ENCODE data around the gene DNAJC15.

DNAJC15 gene

DNA sequence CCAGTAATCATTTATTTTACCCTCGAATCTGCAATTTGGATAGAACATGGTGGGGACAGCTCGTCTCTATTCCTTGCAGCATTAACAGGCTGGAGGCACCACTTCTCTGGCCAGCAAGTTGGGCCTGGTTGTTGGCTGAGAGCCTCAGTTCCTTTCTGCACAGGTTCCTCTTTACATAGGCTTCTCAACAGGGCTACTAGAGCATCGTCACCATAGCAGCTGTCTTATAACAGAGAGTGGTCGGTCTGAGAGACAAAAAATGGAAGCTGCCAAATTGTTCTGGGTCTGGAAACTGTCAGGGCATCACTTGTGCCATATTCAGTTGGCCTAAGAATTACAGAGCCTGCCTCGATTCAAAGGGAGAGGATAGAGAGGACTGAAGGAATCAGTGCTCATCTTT is 86.7 kb downstream of the DNAJC15 start:
- no peak for TF ChIP-seq FOXP2 (optimal IDR thresholded peaks at IDR 0.05; ENCODE audit: borderline replicate concordance, extremely low read depth, extremely low read length, insufficient read depth)
- TF ChIP-seq POLR2AphosphoS5 (IDR thresholded peaks at IDR 0.05; ENCODE audit: low read depth, low read length), result no peak
- no peak for TF ChIP-seq TAF1 (IDR thresholded peaks at IDR 0.05; ENCODE audit: borderline replicate concordance, insufficient read depth, low read length)
- TF ChIP-seq REST (IDR thresholded peaks at IDR 0.05; ENCODE audit: insufficient read depth in 1 of 2, low read depth in 2 of 2, low read length in 2 of 2), result no peak
- no peak for TF ChIP-seq SIN3A (IDR thresholded peaks at IDR 0.05; ENCODE audit: borderline replicate concordance, insufficient read depth, low read length)

- TF ChIP-seq FOXP2 (optimal IDR thresholded peaks at IDR 0.05; ENCODE audit: borderline replicate concordance, extremely low read depth, extremely low read length, insufficient read depth) (no peak), REST (IDR thresholded peaks at IDR 0.05; ENCODE audit: insufficient read depth in 1 of 2, low read depth in 2 of 2, low read length in 2 of 2) (no peak), POLR2AphosphoS5 (IDR thresholded peaks at IDR 0.05; ENCODE audit: low read depth, low read length) (no peak), SIN3A (IDR thresholded peaks at IDR 0.05; ENCODE audit: borderline replicate concordance, insufficient read depth, low read length) (no peak), TAF1 (IDR thresholded peaks at IDR 0.05; ENCODE audit: borderline replicate concordance, insufficient read depth, low read length) (no peak)
Observed at GRCh38 chr13:43110658-43111057, 87.3 kb downstream of the DNAJC15 start.

- no peak for TF ChIP-seq POLR2AphosphoS5 (IDR thresholded peaks at IDR 0.05; ENCODE audit: low read depth, low read length)
- no peak for TF ChIP-seq REST (IDR thresholded peaks at IDR 0.05; ENCODE audit: insufficient read depth in 1 of 2, low read depth in 2 of 2, low read length in 2 of 2)
- TF ChIP-seq SIN3A (IDR thresholded peaks at IDR 0.05; ENCODE audit: borderline replicate concordance, insufficient read depth, low read length), result no peak
- TF ChIP-seq FOXP2 (optimal IDR thresholded peaks at IDR 0.05; ENCODE audit: borderline replicate concordance, extremely low read depth, extremely low read length, insufficient read depth), result no peak
- TF ChIP-seq TAF1 (IDR thresholded peaks at IDR 0.05; ENCODE audit: borderline replicate concordance, insufficient read depth, low read length), result no peak
Observed at GRCh38 chr13:43111559-43112400, 88.4 kb downstream of the DNAJC15 start.

DNA sequence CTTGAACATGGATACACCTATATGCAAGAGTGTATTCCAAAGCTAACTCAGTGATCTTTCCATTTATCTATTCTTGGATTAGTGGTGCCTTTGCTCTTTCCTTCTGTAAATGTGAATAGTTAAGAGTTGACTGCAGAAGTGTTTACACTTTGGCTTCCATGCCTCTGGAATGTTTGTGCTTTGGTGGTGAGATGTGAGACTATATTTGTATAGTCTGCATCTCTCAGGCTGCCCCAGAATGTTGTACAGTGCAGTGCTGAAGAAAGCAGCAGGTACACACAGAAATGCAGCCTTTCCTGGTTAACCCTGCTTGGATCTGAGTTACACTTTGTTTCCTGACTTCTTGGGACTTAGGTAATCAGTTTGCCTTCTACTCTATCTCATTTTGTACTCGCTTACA is 90.2 kb downstream of the DNAJC15 start:
- TF ChIP-seq POLR2AphosphoS5 (IDR thresholded peaks at IDR 0.05; ENCODE audit: low read depth, low read length) (no peak), REST (IDR thresholded peaks at IDR 0.05; ENCODE audit: insufficient read depth in 1 of 2, low read depth in 2 of 2, low read length in 2 of 2) (no peak), FOXP2 (optimal IDR thresholded peaks at IDR 0.05; ENCODE audit: borderline replicate concordance, extremely low read depth, extremely low read length, insufficient read depth) (no peak), TAF1 (IDR thresholded peaks at IDR 0.05; ENCODE audit: borderline replicate concordance, insufficient read depth, low read length) (no peak), SIN3A (IDR thresholded peaks at IDR 0.05; ENCODE audit: borderline replicate concordance, insufficient read depth, low read length) (no peak)
